ENCODE measurements around the gene TRDN.

- no peak for TF ChIP-seq POLR2A (IDR thresholded peaks at IDR 0.05; ENCODE audit: low read length)
- no peak for TF ChIP-seq GATA1 (IDR thresholded peaks at IDR 0.05; ENCODE audit: low read depth, low read length)
Measured at GRCh38 chr6:123415844-123416468, 220.8 kb downstream of the TRDN start.

Data from erythroblast (primary cell).